Endothelial cell (in vitro differentiated cells): ENCODE data around the gene ASMT. TPM values are rescaled to one million over a fixed set of nuclear protein-coding genes. Genes with fewer than 3 reads are reported as not detected.

Experiments used
- DNase-seq: peaks from one replicate; pipeline ENCODE4 v3.0.0; 2021; ENCODE audit warnings: low spot score
- H3K27ac Mint-ChIP-seq: one replicate; pipeline ENCODE4 v1.8.0; 2021; ENCODE audit warnings: mixed read lengths, inconsistent platforms; ENCODE audit not compliant: unreplicated experiment
- H3K27me3 Mint-ChIP-seq: one replicate; pipeline ENCODE4 v1.8.0; 2021; ENCODE audit warnings: mild to moderate bottlenecking, moderate library complexity, mixed read lengths, inconsistent platforms; ENCODE audit not compliant: unreplicated experiment
- H3K36me3 Mint-ChIP-seq: one replicate; pipeline ENCODE4 v1.8.0; 2021; ENCODE audit warnings: mild to moderate bottlenecking, low read depth, mixed read lengths, inconsistent platforms; ENCODE audit not compliant: unreplicated experiment
- H3K4me1 Mint-ChIP-seq: one replicate; pipeline ENCODE4 v1.8.0; 2021; ENCODE audit warnings: mild to moderate bottlenecking, mixed read lengths, inconsistent platforms; ENCODE audit not compliant: unreplicated experiment
- H3K4me3 Mint-ChIP-seq: one replicate; pipeline ENCODE4 v1.8.0; 2021; ENCODE audit warnings: mild to moderate bottlenecking, mixed read lengths, inconsistent platforms; ENCODE audit not compliant: unreplicated experiment
- H3K9me3 Mint-ChIP-seq: one replicate; pipeline ENCODE4 v1.8.0; 2021; ENCODE audit warnings: mixed read lengths, inconsistent platforms; ENCODE audit not compliant: unreplicated experiment
- CTCF ChIP-seq: fragments of 200-600 bp; sonication (generic); IDR thresholded peaks from one replicate; pipeline ENCODE4 v1.5.0; 2021; ENCODE audit warnings: antibody characterized with exemption; ENCODE audit not compliant: unreplicated experiment
- total RNA-seq: library from RNA; stranded (reverse); fragmentation: NEBNext Ultra II Directional; extraction: Animal tissue kit (Norgen Biotek cat#: 25700); gene quantifications from one replicate; pipeline ENCODE4 v1.2.1, GENCODE V29; 2021; ENCODE audit not compliant: unreplicated experiment

The ASMT gene
- total RNA-seq, 1 donor from 2014 or later: 0.31 TPM

DNA sequence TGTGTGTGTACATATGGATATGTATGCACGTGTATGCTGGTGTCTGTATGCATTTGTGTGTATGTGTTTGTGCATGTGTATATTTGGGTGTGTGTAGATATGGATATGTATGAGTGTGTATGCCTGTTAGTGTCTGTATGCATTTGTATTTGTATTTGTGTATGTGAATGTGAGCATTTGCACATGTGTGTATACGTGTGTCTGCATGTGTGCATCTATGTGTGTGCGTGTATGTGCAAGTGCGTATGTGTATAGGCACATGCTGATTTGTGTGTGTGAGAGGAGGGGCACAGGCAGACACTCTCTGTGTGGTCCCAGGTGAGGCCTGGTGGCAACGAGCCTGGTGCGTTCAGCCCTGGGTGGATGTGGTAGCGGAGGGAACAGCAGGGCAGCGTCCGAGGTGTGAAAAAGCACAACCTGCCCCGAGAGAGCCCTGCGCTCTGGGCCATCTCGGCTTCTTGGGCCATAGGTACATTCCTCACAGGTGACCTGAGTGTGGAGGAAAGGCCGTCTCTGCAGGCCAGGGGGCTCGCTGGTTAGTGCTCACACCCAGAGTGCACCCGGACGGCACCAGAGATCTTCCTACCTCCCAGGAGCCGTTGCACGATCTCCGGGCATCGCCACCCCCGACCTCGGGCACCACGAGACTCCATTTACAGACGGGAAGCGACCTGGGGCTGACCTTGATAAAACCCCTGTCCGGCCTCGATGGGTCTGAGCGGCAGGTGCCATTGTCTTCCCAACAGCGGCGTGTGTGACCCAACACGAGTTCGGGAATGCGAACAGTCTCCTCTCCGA lies 45.0 kb downstream of the ASMT start:
- Mint-ChIP-seq H3K27ac (no peak overlapping the region), H3K27me3 (peaks cover 6% of the 10 kb centered on the region), H3K4me1 (peaks cover 6% of the 10 kb centered on the region), H3K9me3 (peaks cover 16% of the 10 kb centered on the region), H3K4me3 (peak overlapping the region; percentile 78), H3K36me3 (peaks cover 14% of the 10 kb centered on the region)
- no peak for TF ChIP-seq CTCF
- DNase-seq: no peak

DNA sequence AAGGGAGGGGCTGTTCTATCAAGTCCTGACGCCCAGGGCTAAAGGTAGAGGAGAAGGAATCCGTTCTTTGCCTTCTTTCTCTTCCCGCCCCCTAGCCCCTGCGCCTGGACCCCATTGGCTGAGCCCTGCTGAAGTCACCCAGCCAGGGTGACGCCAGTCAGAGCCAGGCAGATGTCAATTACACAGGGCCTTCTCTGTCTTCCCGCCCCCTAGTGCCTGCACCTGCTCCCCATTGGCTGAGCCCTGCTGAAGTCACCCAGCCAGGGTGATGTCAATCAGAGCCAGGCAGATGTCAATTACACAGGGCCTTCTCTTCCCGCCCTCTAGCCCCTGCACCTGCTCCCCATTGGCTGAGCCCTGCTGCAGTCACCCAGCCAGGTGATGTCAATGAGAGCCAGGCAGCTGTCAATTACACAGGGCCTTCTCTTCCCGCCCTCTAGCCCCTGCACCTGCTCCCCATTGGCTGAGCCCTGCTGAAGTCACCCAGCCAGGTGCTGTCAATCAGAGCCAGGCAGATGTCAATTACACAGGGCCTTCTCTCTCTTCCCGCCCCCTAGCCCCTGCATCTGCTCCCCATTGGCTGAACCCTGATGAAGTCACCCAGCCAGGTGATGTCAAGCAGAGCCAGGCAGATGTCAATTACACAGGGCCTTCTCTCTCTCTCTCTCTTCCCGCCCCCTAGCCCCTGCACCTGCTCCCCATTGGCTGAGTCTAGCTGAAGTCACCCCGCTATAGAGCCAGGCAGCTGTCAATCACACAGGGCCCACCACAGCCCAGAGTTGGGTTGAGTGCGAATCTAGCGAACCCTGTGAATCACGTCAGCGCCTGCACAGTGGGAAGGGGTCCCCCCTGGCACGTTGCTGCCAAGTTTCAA lies 46.4 kb downstream of the ASMT start:
- TF ChIP-seq CTCF: no peak
- H3K27ac Mint-ChIP-seq: no peak overlapping the region
- H3K4me1 Mint-ChIP-seq: peaks cover 6% of the 10 kb centered on the region
- H3K4me3 Mint-ChIP-seq: no peak overlapping the region
- DNase-seq: no peak
- H3K9me3 Mint-ChIP-seq: peaks cover 16% of the 10 kb centered on the region
- H3K27me3 Mint-ChIP-seq: peaks cover 6% of the 10 kb centered on the region
- H3K36me3 Mint-ChIP-seq: peaks cover 10% of the 10 kb centered on the region

DNA sequence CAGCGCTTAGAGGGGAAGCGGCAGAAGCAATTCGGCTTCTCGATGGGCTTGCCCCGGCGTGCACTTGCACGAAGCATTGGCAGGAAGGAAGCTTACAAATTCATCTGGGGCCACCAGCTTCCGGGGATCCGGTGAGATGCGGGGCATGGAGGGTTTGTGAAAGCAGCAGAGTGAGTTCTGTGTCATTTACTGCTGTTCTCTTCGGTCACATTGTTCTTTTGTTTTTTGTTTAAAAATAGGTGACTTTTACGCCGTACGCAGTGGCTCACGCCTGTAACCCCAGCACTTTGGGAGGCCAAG lies 47.0 kb downstream of the ASMT start:
- peaks cover 10% of the 10 kb centered on the region for H3K36me3 Mint-ChIP-seq
- TF ChIP-seq CTCF: no peak
- DNase-seq: no peak
- no peak overlapping the region for H3K27ac Mint-ChIP-seq
- H3K4me1 Mint-ChIP-seq: peaks cover 6% of the 10 kb centered on the region
- H3K27me3 Mint-ChIP-seq: peaks cover 9% of the 10 kb centered on the region
- peaks cover 16% of the 10 kb centered on the region for H3K9me3 Mint-ChIP-seq
- H3K4me3 Mint-ChIP-seq: no peak overlapping the region

DNA sequence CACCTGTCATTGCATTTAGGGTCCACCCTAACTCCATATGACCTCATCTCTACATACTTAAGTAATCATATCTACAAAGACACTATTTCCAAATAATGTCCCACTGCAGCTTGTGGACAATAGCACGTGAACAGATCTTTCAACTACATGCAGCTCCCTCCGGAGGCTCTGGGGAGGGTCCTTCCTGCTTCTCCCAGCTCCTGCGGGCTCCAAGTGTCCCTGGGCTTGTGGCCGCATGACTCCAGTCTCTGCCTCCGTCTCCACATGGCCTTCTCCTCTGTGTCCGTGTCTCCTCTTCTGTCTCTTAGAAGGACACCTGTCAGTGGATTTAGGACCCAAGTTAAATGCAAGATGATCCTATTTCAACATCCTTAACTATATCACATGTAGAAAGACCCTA lies 52.7 kb downstream of the ASMT start:
- no peak overlapping the region for H3K4me3 Mint-ChIP-seq
- no peaks in the 10 kb centered on the region for H3K4me1 Mint-ChIP-seq
- no peak for TF ChIP-seq CTCF
- H3K27ac Mint-ChIP-seq: no peak overlapping the region
- peaks cover 2% of the 10 kb centered on the region for H3K27me3 Mint-ChIP-seq
- peaks cover 4% of the 10 kb centered on the region for H3K36me3 Mint-ChIP-seq
- no peak for DNase-seq
- H3K9me3 Mint-ChIP-seq: peaks cover 9% of the 10 kb centered on the region

DNA sequence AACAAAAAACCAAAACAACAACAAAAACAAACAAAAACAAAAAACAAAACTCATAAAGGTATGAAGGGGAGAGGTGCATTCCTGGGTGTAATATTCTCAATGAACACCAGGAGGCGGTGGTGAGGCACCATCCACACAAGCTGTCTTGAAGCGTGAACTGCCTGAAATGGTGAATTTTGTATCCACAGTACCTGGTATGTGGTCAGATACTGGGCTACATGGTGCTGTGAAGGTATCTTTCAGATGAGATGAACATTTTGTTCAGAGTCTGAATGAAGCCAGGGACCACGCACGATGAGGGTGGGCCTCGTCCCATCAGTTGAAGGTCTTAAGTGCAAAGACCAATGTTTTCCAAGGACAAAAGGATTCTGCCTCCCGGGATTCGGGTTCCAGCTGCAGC lies 58.5 kb downstream of the ASMT start:
- TF ChIP-seq CTCF: peak; percentile 95
- no peaks in the 10 kb centered on the region for H3K36me3 Mint-ChIP-seq
- H3K4me3 Mint-ChIP-seq: no peak overlapping the region
- no peaks in the 10 kb centered on the region for H3K4me1 Mint-ChIP-seq
- no peak overlapping the region for H3K27ac Mint-ChIP-seq
- H3K9me3 Mint-ChIP-seq: peaks cover 8% of the 10 kb centered on the region
- DNase-seq: peak; percentile 32
- no peaks in the 10 kb centered on the region for H3K27me3 Mint-ChIP-seq
